ENCODE data around the gene RAB27B. TPM values are rescaled to one million over a fixed set of nuclear protein-coding genes. Genes with fewer than 3 reads are reported as not detected.
"Not testable (repeated sequence)": the region's sequence is repeated elsewhere in the genome, so short reads cannot be mapped to it uniquely, and the experiment has no call there.

Gene RAB27B
- total RNA-seq, 3 donors from 2014 or later = 0.05 to 0.78 (median 0.14) TPM

- ATAC-seq (peak in 1 of 2 donors; percentile 22), DNase-seq (no peak)
- Mint-ChIP-seq H3K27me3 (ENCODE audit: low read depth) (no peaks in the 10 kb centered on the region), H3K4me3 (no peak overlapping the region), H3K4me1 (ENCODE audit: low read depth) (peaks cover 29% of the 10 kb centered on the region), H3K36me3 (ENCODE audit: insufficient read depth) (peaks cover 9% of the 10 kb centered on the region), H3K9me3 (peaks cover 5% of the 10 kb centered on the region)
Measured at GRCh38 chr18:54830260-54830659, 2.0 kb downstream of the RAB27B start.

- DNase-seq (no peak), ATAC-seq (no peak)
- Mint-ChIP-seq H3K4me1 (ENCODE audit: low read depth) (peaks cover 35% of the 10 kb centered on the region), H3K4me3 (no peak overlapping the region), H3K9me3 (peaks cover 5% of the 10 kb centered on the region), H3K36me3 (ENCODE audit: insufficient read depth) (peaks cover 9% of the 10 kb centered on the region), H3K27me3 (ENCODE audit: low read depth) (no peaks in the 10 kb centered on the region)
Measured at GRCh38 chr18:54830866-54831265, 2.6 kb downstream of the RAB27B start.

- no peaks in the 10 kb centered on the region for H3K27me3 Mint-ChIP-seq (ENCODE audit: low read depth)
- ATAC-seq = peak; percentile 25 to 40
- no peak for DNase-seq
- H3K36me3 Mint-ChIP-seq (ENCODE audit: insufficient read depth) = peaks cover 9% of the 10 kb centered on the region
- H3K9me3 Mint-ChIP-seq = peaks cover 5% of the 10 kb centered on the region
- no peak overlapping the region for H3K4me3 Mint-ChIP-seq
- peaks cover 24% of the 10 kb centered on the region for H3K4me1 Mint-ChIP-seq (ENCODE audit: low read depth)
Measured at GRCh38 chr18:54835944-54836343, 7.7 kb downstream of the RAB27B start.

- Mint-ChIP-seq H3K27me3 (ENCODE audit: low read depth) (no peaks in the 10 kb centered on the region), H3K9me3 (no peaks in the 10 kb centered on the region), H3K4me1 (ENCODE audit: low read depth) (no peaks in the 10 kb centered on the region), H3K36me3 (ENCODE audit: insufficient read depth) (no peaks in the 10 kb centered on the region), H3K4me3 (no peak overlapping the region)
- no peak for DNase-seq
- no peak for ATAC-seq
Measured at GRCh38 chr18:54843314-54843713, 15.0 kb downstream of the RAB27B start.

GRCh38 chr18:54845787-54846186 is 17.5 kb downstream of the RAB27B start:
- Mint-ChIP-seq H3K36me3 (ENCODE audit: insufficient read depth) (no peaks in the 10 kb centered on the region), H3K9me3 (no peaks in the 10 kb centered on the region), H3K4me1 (ENCODE audit: low read depth) (no peaks in the 10 kb centered on the region), H3K27me3 (ENCODE audit: low read depth) (no peaks in the 10 kb centered on the region), H3K4me3 (no peak overlapping the region)
- ATAC-seq (no peak), DNase-seq (no peak)

- Mint-ChIP-seq H3K9me3 (no peaks in the 10 kb centered on the region), H3K4me3 (no peak overlapping the region), H3K27me3 (ENCODE audit: low read depth) (no peaks in the 10 kb centered on the region), H3K4me1 (ENCODE audit: low read depth) (peaks cover 9% of the 10 kb centered on the region), H3K36me3 (ENCODE audit: insufficient read depth) (no peaks in the 10 kb centered on the region)
- no peak for ATAC-seq
- DNase-seq = no peak
Measured at GRCh38 chr18:54848121-54848520, 19.8 kb downstream of the RAB27B start.

- H3K36me3 Mint-ChIP-seq (ENCODE audit: insufficient read depth) = no peaks in the 10 kb centered on the region
- H3K4me1 Mint-ChIP-seq (ENCODE audit: low read depth) = peaks cover 12% of the 10 kb centered on the region
- H3K9me3 Mint-ChIP-seq = no peaks in the 10 kb centered on the region
- H3K4me3 Mint-ChIP-seq = no peak overlapping the region
- no peaks in the 10 kb centered on the region for H3K27me3 Mint-ChIP-seq (ENCODE audit: low read depth)
- ATAC-seq = no peak
- DNase-seq = no peak
Measured at GRCh38 chr18:54849683-54850082, 21.4 kb downstream of the RAB27B start.

GRCh38 chr18:54850598-54850997 is 22.3 kb downstream of the RAB27B start:
- ATAC-seq (no peak), DNase-seq (no peak)
- H3K27me3 Mint-ChIP-seq (ENCODE audit: low read depth) = no peaks in the 10 kb centered on the region
- peaks cover 12% of the 10 kb centered on the region for H3K4me1 Mint-ChIP-seq (ENCODE audit: low read depth)
- no peaks in the 10 kb centered on the region for H3K9me3 Mint-ChIP-seq
- no peaks in the 10 kb centered on the region for H3K36me3 Mint-ChIP-seq (ENCODE audit: insufficient read depth)
- no peak overlapping the region for H3K4me3 Mint-ChIP-seq

GRCh38 chr18:54852780-54853675 is 24.8 kb downstream of the RAB27B start:
- DNase-seq = no peak
- Mint-ChIP-seq H3K4me3 (no peak overlapping the region), H3K9me3 (no peaks in the 10 kb centered on the region), H3K4me1 (ENCODE audit: low read depth) (peaks cover 12% of the 10 kb centered on the region), H3K36me3 (ENCODE audit: insufficient read depth) (peaks cover 4% of the 10 kb centered on the region), H3K27me3 (ENCODE audit: low read depth) (no peaks in the 10 kb centered on the region)
- peak; percentile 28 to 55 for ATAC-seq

- H3K4me1 Mint-ChIP-seq (ENCODE audit: low read depth) = peaks cover 12% of the 10 kb centered on the region
- not testable (repeated sequence) for H3K36me3 Mint-ChIP-seq (ENCODE audit: insufficient read depth); ATAC-seq; DNase-seq; H3K9me3 Mint-ChIP-seq; H3K27me3 Mint-ChIP-seq (ENCODE audit: low read depth); H3K4me3 Mint-ChIP-seq
Measured at GRCh38 chr18:54855050-54855449, 26.8 kb downstream of the RAB27B start.

- peaks cover 12% of the 10 kb centered on the region for H3K4me1 Mint-ChIP-seq (ENCODE audit: low read depth)
- H3K36me3 Mint-ChIP-seq (ENCODE audit: insufficient read depth) = peaks cover 4% of the 10 kb centered on the region
Measured at GRCh38 chr18:54856105-54856646, 27.9 kb downstream of the RAB27B start.

GRCh38 chr18:54857499-54857898 is 29.2 kb downstream of the RAB27B start:
- no peaks in the 10 kb centered on the region for H3K27me3 Mint-ChIP-seq (ENCODE audit: low read depth)
- H3K4me3 Mint-ChIP-seq = no peak overlapping the region
- H3K36me3 Mint-ChIP-seq (ENCODE audit: insufficient read depth) = peaks cover 4% of the 10 kb centered on the region
- no peaks in the 10 kb centered on the region for H3K9me3 Mint-ChIP-seq
- ATAC-seq = no peak
- H3K4me1 Mint-ChIP-seq (ENCODE audit: low read depth) = peaks cover 9% of the 10 kb centered on the region
- no peak for DNase-seq

More at GRCh38 chr18:54856105-54856646, 27.9 kb downstream of the RAB27B start:
- ATAC-seq (no peak), DNase-seq (no peak)
- H3K4me3 Mint-ChIP-seq = no peak overlapping the region
- no peaks in the 10 kb centered on the region for H3K27me3 Mint-ChIP-seq (ENCODE audit: low read depth)
- H3K9me3 Mint-ChIP-seq = no peaks in the 10 kb centered on the region

- H3K36me3 Mint-ChIP-seq (ENCODE audit: insufficient read depth) = peaks cover 4% of the 10 kb centered on the region
- H3K27me3 Mint-ChIP-seq (ENCODE audit: low read depth) = no peaks in the 10 kb centered on the region
- no peak for ATAC-seq
- no peaks in the 10 kb centered on the region for H3K4me1 Mint-ChIP-seq (ENCODE audit: low read depth)
- H3K4me3 Mint-ChIP-seq = no peak overlapping the region
- DNase-seq = no peak
- no peaks in the 10 kb centered on the region for H3K9me3 Mint-ChIP-seq
Measured at GRCh38 chr18:54859667-54860421, 31.6 kb downstream of the RAB27B start.

GRCh38 chr18:54860941-54861340 is 32.7 kb downstream of the RAB27B start:
- Mint-ChIP-seq H3K4me3 (no peak overlapping the region), H3K4me1 (ENCODE audit: low read depth) (no peaks in the 10 kb centered on the region), H3K9me3 (no peaks in the 10 kb centered on the region), H3K36me3 (ENCODE audit: insufficient read depth) (peaks cover 2% of the 10 kb centered on the region), H3K27me3 (ENCODE audit: low read depth) (no peaks in the 10 kb centered on the region)
- ATAC-seq = no peak
- no peak for DNase-seq

All from activated T-cell treated with anti-CD3 and anti-CD28 coated beads, Interleukin-2, amount 50 U/mL, for 4 hours (primary cell).